SW 1271 (cell line): ENCODE results near the gene CNTD1.
A peak's percentile ranks its signal among the peaks of the same experiment; 100 is the strongest.
"Not testable (repeated sequence)": the region's sequence is repeated elsewhere in the genome, so short reads cannot be mapped to it uniquely, and the experiment has no call there.

Source experiments
- DNase-seq, 2 experiments: peaks; one replicate each; lab custom pipeline; 2025; lab: John Stamatoyannopoulos, UW

The CNTD1 gene, protein sequence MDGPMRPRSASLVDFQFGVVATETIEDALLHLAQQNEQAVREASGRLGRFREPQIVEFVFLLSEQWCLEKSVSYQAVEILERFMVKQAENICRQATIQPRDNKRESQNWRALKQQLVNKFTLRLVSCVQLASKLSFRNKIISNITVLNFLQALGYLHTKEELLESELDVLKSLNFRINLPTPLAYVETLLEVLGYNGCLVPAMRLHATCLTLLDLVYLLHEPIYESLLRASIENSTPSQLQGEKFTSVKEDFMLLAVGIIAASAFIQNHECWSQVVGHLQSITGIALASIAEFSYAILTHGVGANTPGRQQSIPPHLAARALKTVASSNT

DNA sequence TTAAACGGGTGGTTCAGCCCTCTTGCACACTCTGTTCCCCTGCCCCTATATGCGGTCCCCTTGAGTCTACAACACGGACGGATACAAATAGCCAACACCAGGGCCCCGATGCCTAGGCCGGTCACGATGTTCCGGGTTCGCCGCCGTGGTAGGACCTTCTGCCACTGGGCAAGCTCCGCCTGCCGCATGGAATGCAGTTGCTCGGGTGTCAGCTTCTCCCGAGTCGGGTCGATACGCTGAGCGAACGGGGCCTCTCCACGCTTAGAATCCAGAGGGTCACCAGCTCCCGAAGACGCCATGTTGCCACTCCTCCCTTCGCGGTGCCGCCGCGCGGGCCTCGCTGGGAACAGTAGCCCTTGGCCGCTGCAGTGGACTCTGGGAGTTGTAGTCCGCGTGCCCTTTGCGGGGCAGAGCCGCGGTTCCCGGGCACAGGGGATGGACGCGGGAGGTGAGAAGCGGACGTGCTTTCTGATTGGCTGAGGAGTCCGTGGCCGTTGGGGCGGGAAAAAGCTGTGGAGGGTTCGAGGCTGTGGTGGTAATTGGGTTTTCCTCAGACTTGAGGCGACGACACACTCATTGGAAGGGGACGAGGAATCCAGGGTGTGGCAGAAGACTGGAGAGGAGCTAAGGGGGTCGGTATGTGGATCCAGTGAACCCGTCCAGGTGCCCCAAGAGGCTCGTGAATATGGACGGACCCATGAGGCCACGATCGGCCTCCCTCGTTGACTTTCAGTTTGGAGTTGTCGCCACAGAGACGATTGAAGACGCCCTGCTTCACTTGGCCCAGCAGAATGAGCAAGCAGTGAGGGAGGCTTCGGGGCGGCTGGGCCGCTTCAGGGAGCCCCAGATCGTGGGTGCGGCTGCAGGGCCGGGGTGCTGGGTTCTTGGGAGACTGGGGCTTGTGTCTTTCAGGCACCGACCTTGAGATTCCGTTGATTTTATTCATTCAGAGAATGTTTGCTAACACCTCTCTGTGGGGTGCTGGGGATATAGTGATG, at the start of gene CNTD1, which contains the start of gene COA3:
CNTD1 (plus strand) TSS at position 479 of the 998 bp plus-strand sequence; CDS start at position 686, 207 bp downstream.
COA3 (minus strand) TSS at position 322 of the 998 bp plus-strand sequence; CDS start at position 299, 23 bp downstream.
- DNase-seq = peak; percentile 70 to 76

DNA sequence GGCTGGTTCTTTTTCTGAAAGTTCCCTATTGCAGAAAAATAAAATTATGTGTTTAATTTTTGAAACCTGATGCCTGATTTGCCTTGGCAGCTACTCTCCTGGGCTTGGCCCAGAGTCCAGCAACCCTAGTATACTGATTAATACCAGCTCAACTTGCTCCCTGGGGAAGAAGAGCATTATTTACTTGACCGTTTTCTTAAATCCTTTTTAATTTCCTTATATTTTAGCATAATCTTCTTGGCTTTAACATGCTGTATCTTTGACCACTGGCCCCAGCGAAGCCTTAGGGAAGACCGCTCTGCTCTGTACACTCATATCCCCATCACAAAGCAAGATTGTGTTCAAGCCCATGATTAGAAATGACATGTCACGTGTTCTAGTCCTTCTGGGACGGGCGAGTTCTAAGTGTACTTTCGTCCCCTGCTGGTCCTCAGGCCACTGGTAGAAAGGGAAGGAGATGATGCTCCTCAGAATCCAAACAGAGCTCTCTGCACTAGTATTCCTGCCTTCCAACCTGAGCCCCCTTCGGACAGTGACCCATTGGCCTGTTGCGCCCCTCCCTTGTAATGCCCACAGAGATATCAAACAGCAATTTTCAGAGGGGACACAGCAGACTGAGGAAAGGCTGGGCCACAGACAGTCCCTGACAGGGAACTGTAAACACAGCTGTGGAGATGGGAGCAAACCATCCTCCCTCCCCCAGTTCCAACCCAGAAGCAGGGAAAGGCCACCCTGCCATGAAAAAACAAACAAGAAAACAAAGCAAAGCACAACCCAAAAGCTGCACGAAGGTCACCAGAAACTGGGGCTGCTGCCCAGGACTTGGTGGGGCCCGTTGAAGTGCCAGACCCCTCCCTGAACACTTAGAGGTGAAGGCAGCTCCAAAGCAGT, 49.5 kb upstream of the CNTD1 start:
- no peak for DNase-seq

DNA sequence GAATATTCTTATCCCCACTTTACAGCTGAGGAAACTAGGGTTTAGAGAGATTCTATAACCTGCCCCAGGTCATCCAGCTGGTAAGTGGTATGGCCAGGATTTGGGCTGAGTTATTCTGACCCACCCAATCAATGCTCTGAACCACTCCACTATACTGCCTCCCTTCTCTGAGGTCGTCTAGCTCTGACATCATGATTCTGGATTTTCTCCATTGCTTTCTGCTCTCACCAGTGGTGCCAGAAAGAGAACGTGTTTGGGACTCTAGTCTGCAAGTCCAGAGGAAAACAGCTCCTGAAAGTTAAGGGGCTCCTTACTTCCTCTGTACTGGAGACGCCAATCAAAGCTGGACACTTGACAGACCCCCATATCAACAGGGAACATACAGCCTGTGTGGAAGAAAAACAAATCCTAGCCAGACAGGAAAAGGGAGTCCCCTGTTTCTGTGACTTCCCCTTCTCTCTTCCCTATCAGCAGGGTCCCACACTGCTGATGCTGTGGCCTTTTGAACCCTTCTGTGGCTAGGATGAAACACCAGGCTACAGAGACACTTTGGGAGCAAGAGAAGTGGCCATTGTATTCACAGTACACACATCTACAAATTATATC, 47.8 kb upstream of the CNTD1 start:
- no peak for DNase-seq

DNA sequence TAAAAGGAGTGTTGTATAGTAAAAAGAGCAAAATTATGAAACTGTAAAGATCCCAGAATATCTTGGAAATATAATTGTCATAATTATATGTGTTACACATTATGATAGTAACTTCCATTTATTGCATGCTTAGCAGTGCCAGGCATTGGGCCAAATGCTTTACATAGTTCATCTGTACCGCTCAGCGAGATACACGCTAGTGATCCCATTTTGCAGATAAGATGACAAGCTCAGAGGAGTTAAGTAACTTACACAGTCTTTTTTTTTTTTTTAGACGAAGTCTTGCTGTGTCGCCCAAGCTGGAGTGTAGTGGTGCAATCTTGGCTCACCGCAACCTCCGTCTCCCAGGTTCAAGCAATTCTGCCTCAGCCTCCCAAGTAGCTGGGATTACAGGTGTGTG, 47.0 kb upstream of the CNTD1 start:
- DNase-seq = no peak

DNA sequence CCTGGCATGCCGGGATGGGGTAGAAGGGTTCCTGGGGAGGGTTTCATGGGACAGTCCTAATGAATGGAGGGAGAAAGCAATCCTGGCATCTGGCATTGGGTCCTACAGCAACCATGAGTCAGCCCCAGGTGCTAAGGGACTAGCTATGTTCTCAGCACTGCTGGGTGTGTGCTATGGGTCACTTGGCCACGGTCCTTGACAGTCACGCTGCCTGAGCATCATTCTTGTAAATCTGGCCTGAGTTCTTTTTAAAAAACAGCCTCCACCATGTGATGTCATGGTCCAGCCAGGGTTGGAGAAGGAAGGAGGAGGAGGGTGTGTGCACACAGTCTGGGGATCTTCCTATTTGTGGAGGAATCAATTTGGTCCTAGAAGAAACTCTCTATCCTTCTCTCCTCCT, 43.9 kb upstream of the CNTD1 start:
- DNase-seq = no peak

DNA sequence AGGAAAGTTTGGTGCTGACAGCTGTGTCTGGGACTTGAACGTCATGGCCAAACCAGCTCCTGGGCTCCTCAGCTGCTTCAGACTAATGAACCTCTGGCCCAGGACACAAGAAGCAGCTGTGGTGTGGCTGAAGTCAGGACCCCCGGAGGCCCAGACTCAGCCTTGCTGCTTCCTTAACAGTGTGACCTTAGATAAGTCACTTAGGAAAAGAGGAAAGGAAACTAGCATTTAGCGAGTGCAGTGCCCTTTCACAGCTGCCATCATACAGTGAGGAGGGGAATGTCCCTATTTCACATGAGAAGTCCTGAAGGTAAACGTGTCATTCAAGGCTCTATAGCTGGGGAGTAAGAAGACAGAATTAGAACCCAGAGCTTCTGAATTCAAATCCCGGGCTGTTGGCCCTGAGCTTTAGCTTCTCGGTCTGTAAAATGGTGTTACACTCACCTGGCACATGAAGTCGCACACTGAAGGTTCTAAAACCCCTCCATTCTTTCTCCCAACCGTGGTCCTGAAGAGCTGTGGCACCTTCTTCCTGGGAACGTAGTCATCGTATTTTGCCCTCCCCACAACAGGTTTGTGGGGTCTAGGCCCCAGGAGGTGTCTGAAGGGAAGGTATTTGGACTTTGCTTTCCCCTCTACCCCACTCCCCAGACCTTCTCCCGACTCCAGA, 38.5 kb upstream of the CNTD1 start:
- no peak for DNase-seq

DNA sequence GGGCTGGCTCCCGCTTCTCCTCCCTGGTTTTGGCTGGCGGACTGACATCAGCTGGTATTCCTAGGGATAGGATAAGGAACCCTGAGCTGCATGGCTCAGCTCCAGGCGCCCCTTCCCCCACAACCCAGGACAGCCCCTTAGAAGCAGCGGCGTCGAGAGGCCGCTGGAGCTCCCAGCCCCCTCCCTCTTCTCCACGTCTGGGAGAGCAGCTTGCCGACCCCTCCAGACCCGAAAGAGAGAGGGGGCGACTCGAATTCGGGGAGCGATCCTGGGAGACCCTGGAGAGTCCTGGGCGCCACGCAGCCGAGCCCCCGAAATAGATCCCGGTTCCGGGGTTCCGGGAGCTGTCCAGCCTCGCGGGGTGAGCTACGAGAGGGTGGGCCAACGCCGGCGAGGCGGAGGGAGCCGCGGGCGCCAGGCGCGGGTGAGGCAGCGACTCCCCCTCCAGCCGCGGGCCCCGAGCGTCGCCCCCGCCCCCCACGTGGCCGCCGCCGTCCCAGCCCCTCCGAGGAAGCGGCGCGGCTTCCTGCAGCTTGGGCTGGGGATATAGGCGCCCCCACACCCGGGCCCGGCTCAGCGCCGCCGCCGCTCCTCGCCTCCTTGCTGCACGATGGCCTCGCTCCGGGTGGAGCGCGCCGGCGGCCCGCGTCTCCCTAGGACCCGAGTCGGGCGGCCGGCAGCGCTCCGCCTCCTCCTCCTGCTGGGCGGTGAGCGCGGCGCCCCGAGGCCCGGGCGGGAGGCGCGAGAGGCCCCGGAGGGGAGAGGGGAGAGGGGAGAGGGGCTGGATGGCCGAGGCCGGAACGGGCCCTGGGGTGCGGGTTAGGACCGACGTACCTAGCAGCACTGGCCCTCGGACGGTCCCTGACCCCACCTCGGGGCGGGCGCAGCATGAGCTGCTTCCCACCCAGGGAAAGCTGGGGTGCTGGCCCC, 37.7 kb upstream of the CNTD1 start, which contains the start of gene RAMP2:
RAMP2 (plus strand) TSS at position 576 of the 930 bp plus-strand sequence; CDS start at position 611, 35 bp downstream.
- DNase-seq = no peak

DNA sequence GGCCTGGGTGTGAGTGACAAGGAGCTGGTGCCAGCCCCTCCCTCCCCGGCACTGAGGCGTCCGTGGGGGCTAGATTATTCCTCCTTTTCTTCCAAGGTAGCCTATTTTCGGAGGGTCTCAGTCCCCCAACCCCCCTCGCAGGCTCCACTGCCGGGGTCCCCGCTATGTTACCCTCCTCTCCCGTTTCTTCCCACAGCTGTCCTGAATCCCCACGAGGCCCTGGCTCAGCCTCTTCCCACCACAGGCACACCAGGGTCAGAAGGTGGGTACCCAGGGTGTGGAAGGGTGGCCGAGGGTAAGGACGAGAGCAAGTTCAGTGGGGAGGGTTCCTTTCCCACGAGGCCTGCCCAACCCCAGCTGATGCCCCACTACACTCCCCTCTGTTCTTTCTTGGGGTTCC, 37.0 kb upstream of the CNTD1 start:
- DNase-seq = no peak

DNA sequence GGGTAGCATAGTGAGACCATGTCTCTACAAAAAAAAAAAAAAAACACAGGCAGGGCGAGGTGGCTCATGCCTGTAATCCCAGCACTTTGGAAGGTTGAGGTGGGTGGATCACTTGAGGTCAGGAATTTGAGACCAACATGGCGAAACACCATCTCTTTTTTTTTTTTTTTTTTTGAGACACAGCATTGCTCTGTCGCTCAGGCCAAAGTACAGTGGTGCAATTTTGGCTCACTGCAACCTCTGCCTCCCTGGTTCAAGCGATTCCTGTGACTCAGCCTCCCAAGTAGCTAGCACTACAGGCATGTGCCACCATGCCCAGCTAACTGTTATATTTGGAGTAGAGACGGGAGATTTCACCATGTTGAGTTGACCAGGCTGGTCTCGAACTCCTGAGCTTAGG, 32.5 kb upstream of the CNTD1 start:
- no peak for DNase-seq

DNA sequence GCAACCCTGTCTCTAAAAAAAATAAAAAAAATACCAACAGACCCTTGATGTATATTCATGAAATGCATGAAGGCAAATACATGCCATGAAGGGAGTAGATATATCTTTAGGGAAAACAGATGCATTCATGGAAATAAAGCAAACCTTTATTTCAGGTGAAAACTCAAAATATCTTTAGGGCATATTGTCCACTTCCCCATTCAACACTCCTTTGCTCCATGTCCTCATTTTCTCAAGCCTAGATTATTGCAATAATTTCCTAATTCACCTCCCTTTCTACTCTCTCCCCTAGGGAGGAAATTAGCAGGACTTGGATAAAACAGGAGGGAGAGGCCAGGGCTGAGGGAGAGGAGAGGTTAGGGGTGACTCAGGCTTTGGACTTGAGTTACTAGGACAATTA, 31.1 kb upstream of the CNTD1 start:
- DNase-seq = no peak

DNA sequence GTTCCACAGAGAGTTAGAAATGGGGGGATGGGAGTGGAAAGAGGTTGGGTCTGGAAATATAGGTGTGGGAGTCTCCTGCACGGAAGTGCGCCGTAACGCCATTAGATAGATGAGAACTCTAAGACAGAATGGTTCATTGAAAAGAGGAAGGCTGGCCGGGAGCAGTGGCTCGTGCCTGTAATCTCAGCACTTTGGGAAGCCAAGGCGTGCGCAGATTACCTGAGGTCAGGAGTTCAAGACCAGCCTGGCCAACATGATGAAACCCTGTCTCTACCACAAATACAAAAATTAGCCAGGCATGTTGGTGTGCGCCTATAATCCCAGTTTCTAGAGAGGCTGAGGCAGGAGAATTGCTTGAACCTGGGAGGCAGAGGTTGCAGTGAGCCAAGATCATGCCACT, 30.7 kb upstream of the CNTD1 start:
- DNase-seq = not testable (repeated sequence)

DNA sequence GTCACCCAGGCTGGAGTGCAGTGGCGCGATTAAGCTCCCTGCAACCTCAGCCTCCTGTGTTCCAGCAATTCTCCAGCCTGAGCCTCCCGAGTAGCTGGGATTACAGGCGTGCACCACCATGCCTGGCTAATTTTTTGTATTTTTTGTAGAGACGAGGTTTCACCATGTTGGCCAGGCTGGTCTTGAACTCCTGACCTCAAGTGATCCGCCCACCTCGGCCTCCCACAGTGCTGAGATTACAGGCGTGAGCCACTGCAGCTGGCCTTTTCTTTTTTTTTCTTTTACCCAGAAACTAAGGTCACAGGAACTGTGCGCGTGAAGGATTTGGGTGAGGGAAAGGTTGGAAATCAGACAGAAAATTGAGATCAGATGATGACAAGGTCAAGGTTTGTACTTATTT, 28.7 kb upstream of the CNTD1 start:
- DNase-seq = not testable (repeated sequence)

DNA sequence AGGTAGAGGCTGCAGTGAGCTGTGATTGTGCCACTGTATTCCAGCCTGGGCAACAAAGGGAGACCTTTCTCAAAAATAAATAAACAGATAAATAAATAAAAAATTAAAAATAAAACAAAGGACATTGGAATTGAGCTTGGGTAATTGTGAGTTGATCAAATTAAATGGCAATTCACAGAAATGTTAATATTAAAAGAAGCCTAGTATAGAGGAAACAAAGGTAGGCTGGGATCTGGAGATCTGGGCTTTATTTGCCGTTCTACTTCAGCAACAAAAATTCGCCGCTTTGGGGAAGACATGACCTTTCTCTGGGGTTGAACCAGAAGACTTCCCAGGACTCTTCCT, 25.7 kb upstream of the CNTD1 start:
- no peak for DNase-seq

DNA sequence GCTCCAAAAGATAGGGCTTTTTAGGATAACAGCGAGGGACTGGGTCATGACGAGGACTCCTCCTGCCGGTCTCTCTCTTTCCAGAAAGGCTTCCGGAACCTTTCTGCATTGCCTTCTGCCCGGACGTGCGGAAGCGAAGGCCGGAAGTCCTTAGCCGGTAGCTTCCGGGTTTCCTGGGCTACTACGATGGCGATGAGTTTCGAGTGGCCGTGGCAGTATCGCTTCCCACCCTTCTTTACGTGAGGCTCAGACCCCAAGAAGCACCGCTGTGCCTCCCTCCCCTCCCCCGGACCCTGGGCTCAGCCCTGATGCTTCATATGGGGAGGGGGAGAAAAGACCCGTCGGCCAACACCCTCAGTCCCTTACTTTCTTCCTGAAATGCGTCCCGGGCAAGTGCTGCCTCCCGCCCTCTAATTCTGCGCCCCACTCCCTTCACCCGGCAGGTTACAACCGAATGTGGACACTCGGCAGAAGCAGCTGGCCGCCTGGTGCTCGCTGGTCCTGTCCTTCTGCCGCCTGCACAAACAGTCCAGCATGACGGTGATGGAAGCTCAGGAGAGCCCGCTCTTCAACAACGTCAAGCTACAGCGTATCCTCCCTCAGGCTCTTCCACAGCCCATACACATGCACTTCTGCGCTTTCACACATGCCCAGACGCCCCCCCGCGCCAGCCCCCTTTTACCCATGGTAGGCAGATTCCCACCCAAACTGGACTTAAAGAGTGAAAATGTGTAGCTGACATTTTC, 25.2 kb upstream of the CNTD1 start, which contains the start of gene VPS25:
VPS25 (plus strand) TSS at position 160 of the 746 bp plus-strand sequence; CDS start at position 187, 27 bp downstream.
- DNase-seq = peak; percentile 38 to 77

DNA sequence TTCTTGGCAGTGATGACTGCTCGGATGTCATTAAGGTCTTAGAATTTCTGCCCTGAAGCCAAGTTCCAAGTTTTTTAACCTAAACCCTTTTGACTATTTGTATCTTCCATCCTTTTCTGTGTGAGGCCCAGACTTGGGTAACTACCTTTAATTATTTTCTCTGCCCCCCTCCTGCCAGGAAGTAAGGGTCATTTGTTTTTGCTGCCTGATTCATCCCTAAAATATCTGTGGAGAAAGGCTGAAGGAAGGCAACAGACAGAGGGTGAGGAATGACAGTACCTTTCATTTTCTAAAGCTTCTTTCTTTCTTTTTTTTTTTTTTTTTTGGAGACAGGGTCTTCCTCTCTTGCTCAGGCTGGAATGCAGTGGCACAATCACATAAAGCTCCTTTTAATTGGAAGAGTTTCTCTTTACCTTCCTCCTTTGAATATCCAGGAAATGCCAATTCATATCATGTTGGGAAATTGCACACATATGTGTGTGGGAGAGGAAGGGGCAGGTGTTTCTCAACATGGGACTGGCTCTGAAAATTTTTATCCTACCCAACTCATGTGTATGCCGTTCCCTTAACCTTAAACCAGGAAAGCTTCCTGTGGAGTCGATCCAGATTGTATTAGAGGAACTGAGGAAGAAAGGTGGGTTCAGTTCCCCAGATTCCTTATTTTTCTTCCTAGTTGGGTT, 24.5 kb upstream of the CNTD1 start:
- DNase-seq = peak in 1 of 2 experiments; percentile 32

DNA sequence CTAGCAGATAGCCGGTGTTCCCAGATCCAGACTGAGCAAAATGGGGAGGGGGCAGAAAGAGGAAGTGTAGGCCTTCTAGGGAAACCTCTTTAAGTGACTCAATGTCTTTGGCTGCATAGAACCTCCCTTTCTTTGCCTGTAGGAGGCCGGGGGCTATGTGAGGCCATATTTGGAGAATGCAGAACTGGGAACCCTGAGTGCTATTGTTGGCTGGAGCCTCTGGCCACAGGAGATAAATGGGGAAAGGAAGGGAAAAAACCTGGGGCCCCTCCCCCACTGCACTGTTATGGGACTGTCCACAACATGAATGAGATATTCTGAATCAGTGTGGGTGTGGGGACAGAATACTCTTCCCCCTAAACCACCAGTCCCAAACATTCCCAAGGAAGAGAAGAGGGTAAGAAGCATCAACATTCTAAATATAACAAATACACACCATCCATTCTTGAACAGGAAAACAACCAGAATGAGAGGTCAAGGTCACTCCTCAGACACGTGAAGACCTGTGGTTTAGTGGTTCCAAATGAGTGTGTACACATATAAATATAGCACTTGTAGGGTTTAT, 23.0 kb upstream of the CNTD1 start:
- DNase-seq = no peak

DNA sequence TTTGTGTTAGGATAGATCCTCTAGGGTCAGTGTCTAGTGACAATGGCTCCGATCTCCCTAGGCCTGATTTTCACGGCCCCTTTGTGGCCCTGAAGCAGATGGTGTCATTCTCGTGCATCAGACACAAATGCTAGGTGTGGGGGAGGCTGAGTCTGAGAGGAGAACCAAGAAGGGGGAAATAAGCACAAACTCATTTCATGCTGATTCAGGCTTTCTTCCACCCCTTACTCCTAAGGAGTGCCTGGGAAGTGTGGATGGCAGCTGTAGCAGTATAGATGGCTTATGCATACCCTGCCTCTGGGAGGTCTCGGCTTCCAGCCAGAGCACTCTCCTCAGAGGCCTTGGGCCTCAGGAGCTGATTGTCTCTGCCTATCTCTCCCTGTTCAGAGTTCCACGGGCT, 20.1 kb upstream of the CNTD1 start:
- DNase-seq = no peak
